Kidney (tissue), 14 donors: ENCODE measurements around the gene ALOX15. TPM values are rescaled to one million over a fixed set of nuclear protein-coding genes. Genes with fewer than 3 reads are reported as not detected.
A peak's percentile ranks its signal among the peaks of the same experiment; 100 is the strongest.

Source experiments
- DNase-seq, 5 donors: peaks; one replicate each; pipeline ENCODE4 v3.0.0-alpha.2; 2013 to 2020
- FAIRE-seq: peaks from 2 replicates; lab custom pipeline; 2012; peaks lifted over from hg19 to GRCh38; lab: Jason Lieb, UNC
- H3K27ac ChIP-seq, 2 donors: one replicate each; pipeline ENCODE4 v1.7.0; 2013; ENCODE audit warnings: low read depth in 2 of 2, low read length in 2 of 2, inconsistent platforms in 1 of 2
- H3K27me3 ChIP-seq: one replicate; pipeline ENCODE4 v1.7.1; 2013; ENCODE audit warnings: low read length, inconsistent platforms; ENCODE audit not compliant: control insufficient read depth, insufficient read depth
- H3K36me3 ChIP-seq, 3 donors: one replicate each; pipeline versions ENCODE4 v1.7.0 to v1.7.1; 2013; ENCODE audit warnings: low read length in 3 of 3, control low read depth in 1 of 3, inconsistent platforms in 1 of 3; ENCODE audit not compliant: insufficient read depth in 3 of 3, control insufficient read depth in 2 of 3
- H3K4me1 ChIP-seq, 3 donors: one replicate each; pipeline versions ENCODE4 v1.7.0 to v1.7.1; 2013; ENCODE audit warnings: low read length in 3 of 3, inconsistent platforms in 1 of 3, low read depth in 1 of 3; ENCODE audit not compliant: control insufficient read depth in 2 of 3, insufficient read depth in 2 of 3
- H3K4me3 ChIP-seq, 3 donors: one replicate each; pipeline versions ENCODE4 v1.7.0 to v1.8.1; 2013; ENCODE audit warnings: low read length in 3 of 3, control low read depth in 1 of 3, inconsistent platforms in 1 of 3
- H3K9ac ChIP-seq, 3 donors: one replicate each; pipeline versions ENCODE4 v1.7.0 to v1.7.1; 2013; ENCODE audit warnings: low read length in 3 of 3, control low read depth in 1 of 3, inconsistent platforms in 1 of 3
- H3K9me3 ChIP-seq, 3 donors: one replicate each; pipeline versions ENCODE4 v1.7.0 to v1.7.1; 2013; ENCODE audit warnings: low read length in 3 of 3, control low read depth in 1 of 3, inconsistent platforms in 1 of 3; ENCODE audit not compliant: control insufficient read depth in 2 of 3, insufficient read depth in 1 of 3
- CTCF ChIP-seq: IDR thresholded peaks from 3 replicates; pipeline ENCODE4 v1.5.1; 2012; ENCODE audit warnings: mild to moderate bottlenecking, moderate library complexity, borderline replicate concordance; ENCODE audit not compliant: insufficient read depth; ENCODE audit errors: extremely low read depth
- intact Hi-C: fragments of 100-400 bp; cut with DNase I; formaldehyde crosslinking; loops from one replicate; pipeline ENCODE4 v1.11.1; 2022
- polyA plus RNA-seq: library from polyadenylated mRNA; stranded (reverse); fragments of 350-450 nt; fragmentation: Illumina TruSeq; extraction: RNeasy Lipid Tissue Mini Kit (QIAGEN cat#74804); gene quantifications from one replicate; pipeline ENCODE4 v1.2.3, GENCODE V29; 2014; ENCODE audit warnings: low read depth, low replicate concordance; ENCODE audit not compliant: insufficient read depth
- total RNA-seq: library from RNA; stranded (reverse); fragmentation: NEBNext Ultra II Directional; extraction: Animal tissue kit (Norgen Biotek cat#: 25700); gene quantifications from one replicate; pipeline ENCODE4 v1.2.1, GENCODE V29; 2021
- donor health status: control.
- donor health status: control.
- donor health status: control.
- donor health status: control.
- donor health status: control.
- donor health status: DM: yes; HTN: yes; CAD: no.
- donor health status: Normal renal cell carcinoma (clear cell type).

Gene ALOX15
- total and polyA plus RNA-seq, 2 donors from 2014 or later = not detected

GRCh38 chr17:4583782-4584100 is 57.7 kb downstream of the ALOX15 start:
- H3K27me3 ChIP-seq = no peaks in the 10 kb centered on the region
- TF ChIP-seq CTCF = no peak
- peak overlapping the region; percentile 45 to 72 (median 59) for H3K4me3 ChIP-seq
- no peak for FAIRE-seq
- intact Hi-C loops = no loop called here
- H3K9me3 ChIP-seq = no peaks in the 10 kb centered on the region
- H3K4me1 ChIP-seq = peaks cover 2 to 38% (median 23%) of the 10 kb centered on the region in 3 donors
- peak in 4 of 5 donors; percentile 78 to 85 (median 84) for DNase-seq
- no peaks in the 10 kb centered on the region for H3K36me3 ChIP-seq
- peak overlapping the region; percentile 82 to 95 for H3K27ac ChIP-seq
- peak overlapping the region; percentile 25 to 79 (median 29) for H3K9ac ChIP-seq

GRCh38 chr17:4583206-4583605 is 58.3 kb downstream of the ALOX15 start:
- H3K4me1 ChIP-seq = peaks cover 2 to 34% (median 23%) of the 10 kb centered on the region in 3 donors
- H3K9ac ChIP-seq = peak overlapping the region in 1 of 3 donors; percentile 79
- intact Hi-C loops = no loop called here
- no peak for TF ChIP-seq CTCF
- FAIRE-seq (no peak), DNase-seq (peak in 1 of 5 donors; percentile 46)
- peak overlapping the region; percentile 20 to 95 for H3K27ac ChIP-seq
- no peaks in the 10 kb centered on the region for H3K9me3 ChIP-seq
- peak overlapping the region; percentile 20 to 72 (median 59) for H3K4me3 ChIP-seq
- no peaks in the 10 kb centered on the region for H3K36me3 ChIP-seq
- H3K27me3 ChIP-seq = no peaks in the 10 kb centered on the region

GRCh38 chr17:4582691-4583090 is 58.8 kb downstream of the ALOX15 start:
- intact Hi-C loops = no loop called here
- peaks cover 2 to 34% (median 22%) of the 10 kb centered on the region in 3 donors for H3K4me1 ChIP-seq
- DNase-seq (no peak), FAIRE-seq (no peak)
- H3K9me3 ChIP-seq = no peaks in the 10 kb centered on the region
- TF ChIP-seq CTCF = no peak
- no peaks in the 10 kb centered on the region for H3K27me3 ChIP-seq
- peak overlapping the region in 1 of 3 donors; percentile 51 for H3K9ac ChIP-seq
- H3K36me3 ChIP-seq = no peaks in the 10 kb centered on the region
- no peak overlapping the region for H3K4me3 ChIP-seq
- peak overlapping the region; percentile 14 to 34 for H3K27ac ChIP-seq

- Histone ChIP-seq H3K4me1 (peaks cover 2 to 30% (median 16%) of the 10 kb centered on the region in 3 donors), H3K4me3 (no peak overlapping the region), H3K9me3 (no peaks in the 10 kb centered on the region), H3K36me3 (no peaks in the 10 kb centered on the region), H3K27me3 (no peaks in the 10 kb centered on the region), H3K9ac (no peak overlapping the region), H3K27ac (peak overlapping the region; percentile 14 to 32)
- TF ChIP-seq CTCF = no peak
- intact Hi-C loops = no loop called here
- no peak for FAIRE-seq
- DNase-seq = peak in 2 of 5 donors; percentile 60 to 80
Measured at GRCh38 chr17:4582101-4582501, 59.4 kb downstream of the ALOX15 start.
